HL-60 (cell line): ENCODE results near the gene FAM149B1.
A peak's percentile ranks its signal among the peaks of the same experiment; 100 is the strongest.

Experiments used
- DNase-seq, 2 experiments: peaks; one replicate each; pipeline ENCODE4 v3.0.0-alpha.2; 2010 to 2020; ENCODE audit warnings: low read depth in 1 of 2, low spot score in 1 of 2
- H3K27ac ChIP-seq: fragments of 250-450 bp; sonication (Bioruptor Pico); replicated peaks from 2 replicates; pipeline ENCODE4 v1.5.1; 2020; ENCODE audit warnings: mild to moderate bottlenecking, moderate library complexity
- H3K27me3 ChIP-seq: fragments of 250-450 bp; sonication (Bioruptor Pico); 2 replicates; pipeline ENCODE4 v1.5.1; 2021; ENCODE audit warnings: mild to moderate bottlenecking, moderate library complexity; ENCODE audit not compliant: insufficient read depth, poor library complexity, severe bottlenecking
- H3K4me3 ChIP-seq: replicated peaks from 2 replicates; pipeline ENCODE4 v1.5.1; 2011; ENCODE audit warnings: mild to moderate bottlenecking, control low read depth, low read length; ENCODE audit not compliant: insufficient read depth
- GABPA ChIP-seq: IDR thresholded peaks from 2 replicates; pipeline ENCODE4 v1.6.1; 2012; ENCODE audit warnings: low read depth
- POLR2AphosphoS5 ChIP-seq: IDR thresholded peaks from 2 replicates; pipeline ENCODE4 v1.6.1; 2012; ENCODE audit warnings: low read depth
- SPI1 ChIP-seq: IDR thresholded peaks from 2 replicates; pipeline ENCODE4 v1.6.1; 2012; ENCODE audit warnings: low read depth, mild to moderate bottlenecking, borderline replicate concordance
- TF ChIP-seq, protein P1 (sequence below): IDR thresholded peaks from 2 replicates; pipeline ENCODE4 v1.6.1; 2012; ENCODE audit warnings: low read depth; ENCODE audit not compliant: insufficient replicate concordance
- TF ChIP-seq, protein P2 (sequence below): IDR thresholded peaks from one replicate; pipeline ENCODE4 v1.5.1; 2011; ENCODE audit warnings: low read length, control low read depth, inconsistent platforms; ENCODE audit not compliant: insufficient read depth

The FAM149B1 gene

DNA sequence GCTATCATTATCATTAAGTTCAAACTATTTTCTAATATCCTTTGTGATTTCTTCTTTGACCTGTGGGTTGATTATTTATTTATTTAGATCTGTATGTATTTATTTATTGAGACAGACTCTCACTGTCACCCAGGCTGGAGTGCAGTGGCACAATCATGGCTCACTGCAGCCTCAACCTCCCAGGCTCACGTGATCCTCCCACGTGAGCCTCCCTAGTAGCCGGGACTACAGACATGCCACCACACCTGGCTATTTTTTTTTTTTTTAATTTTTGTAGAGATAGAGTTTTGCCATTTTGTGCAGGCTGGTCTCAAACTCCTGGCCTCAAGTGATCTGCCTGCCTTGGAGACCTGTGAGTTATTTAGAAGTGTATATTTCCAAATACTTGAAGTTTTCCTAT, 113.2 kb downstream of the FAM149B1 start:
- Histone ChIP-seq H3K27me3 (no peaks in the 10 kb centered on the region), H3K27ac (no peak overlapping the region), H3K4me3 (no peak overlapping the region)
- DNase-seq: no peak
- TF ChIP-seq, protein P1, sequence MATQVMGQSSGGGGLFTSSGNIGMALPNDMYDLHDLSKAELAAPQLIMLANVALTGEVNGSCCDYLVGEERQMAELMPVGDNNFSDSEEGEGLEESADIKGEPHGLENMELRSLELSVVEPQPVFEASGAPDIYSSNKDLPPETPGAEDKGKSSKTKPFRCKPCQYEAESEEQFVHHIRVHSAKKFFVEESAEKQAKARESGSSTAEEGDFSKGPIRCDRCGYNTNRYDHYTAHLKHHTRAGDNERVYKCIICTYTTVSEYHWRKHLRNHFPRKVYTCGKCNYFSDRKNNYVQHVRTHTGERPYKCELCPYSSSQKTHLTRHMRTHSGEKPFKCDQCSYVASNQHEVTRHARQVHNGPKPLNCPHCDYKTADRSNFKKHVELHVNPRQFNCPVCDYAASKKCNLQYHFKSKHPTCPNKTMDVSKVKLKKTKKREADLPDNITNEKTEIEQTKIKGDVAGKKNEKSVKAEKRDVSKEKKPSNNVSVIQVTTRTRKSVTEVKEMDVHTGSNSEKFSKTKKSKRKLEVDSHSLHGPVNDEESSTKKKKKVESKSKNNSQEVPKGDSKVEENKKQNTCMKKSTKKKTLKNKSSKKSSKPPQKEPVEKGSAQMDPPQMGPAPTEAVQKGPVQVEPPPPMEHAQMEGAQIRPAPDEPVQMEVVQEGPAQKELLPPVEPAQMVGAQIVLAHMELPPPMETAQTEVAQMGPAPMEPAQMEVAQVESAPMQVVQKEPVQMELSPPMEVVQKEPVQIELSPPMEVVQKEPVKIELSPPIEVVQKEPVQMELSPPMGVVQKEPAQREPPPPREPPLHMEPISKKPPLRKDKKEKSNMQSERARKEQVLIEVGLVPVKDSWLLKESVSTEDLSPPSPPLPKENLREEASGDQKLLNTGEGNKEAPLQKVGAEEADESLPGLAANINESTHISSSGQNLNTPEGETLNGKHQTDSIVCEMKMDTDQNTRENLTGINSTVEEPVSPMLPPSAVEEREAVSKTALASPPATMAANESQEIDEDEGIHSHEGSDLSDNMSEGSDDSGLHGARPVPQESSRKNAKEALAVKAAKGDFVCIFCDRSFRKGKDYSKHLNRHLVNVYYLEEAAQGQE: no peak
- TF ChIP-seq, protein P2, sequence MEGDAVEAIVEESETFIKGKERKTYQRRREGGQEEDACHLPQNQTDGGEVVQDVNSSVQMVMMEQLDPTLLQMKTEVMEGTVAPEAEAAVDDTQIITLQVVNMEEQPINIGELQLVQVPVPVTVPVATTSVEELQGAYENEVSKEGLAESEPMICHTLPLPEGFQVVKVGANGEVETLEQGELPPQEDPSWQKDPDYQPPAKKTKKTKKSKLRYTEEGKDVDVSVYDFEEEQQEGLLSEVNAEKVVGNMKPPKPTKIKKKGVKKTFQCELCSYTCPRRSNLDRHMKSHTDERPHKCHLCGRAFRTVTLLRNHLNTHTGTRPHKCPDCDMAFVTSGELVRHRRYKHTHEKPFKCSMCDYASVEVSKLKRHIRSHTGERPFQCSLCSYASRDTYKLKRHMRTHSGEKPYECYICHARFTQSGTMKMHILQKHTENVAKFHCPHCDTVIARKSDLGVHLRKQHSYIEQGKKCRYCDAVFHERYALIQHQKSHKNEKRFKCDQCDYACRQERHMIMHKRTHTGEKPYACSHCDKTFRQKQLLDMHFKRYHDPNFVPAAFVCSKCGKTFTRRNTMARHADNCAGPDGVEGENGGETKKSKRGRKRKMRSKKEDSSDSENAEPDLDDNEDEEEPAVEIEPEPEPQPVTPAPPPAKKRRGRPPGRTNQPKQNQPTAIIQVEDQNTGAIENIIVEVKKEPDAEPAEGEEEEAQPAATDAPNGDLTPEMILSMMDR: no peak
- TF ChIP-seq GABPA (no peak), POLR2AphosphoS5 (no peak), SPI1 (no peak)

DNA sequence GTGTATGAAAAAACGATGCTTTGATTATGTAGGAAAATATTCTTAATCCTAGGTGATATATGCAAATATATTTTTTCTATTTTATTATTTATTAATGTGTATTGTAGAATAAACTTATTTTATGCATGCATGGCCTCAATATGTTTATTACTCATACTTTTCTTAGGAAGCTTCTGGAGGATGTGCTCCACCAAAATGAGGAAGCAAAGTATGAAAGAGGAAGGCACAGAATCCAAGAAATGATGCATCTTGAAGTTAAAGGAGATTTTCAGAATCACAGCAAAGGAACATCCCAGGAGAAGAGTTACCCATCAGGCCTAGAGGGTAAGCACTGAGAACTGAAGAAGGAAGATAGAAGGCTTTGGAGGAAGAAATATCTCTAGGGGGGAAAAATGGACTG, 119.5 kb downstream of the FAM149B1 start:
- no peak overlapping the region for H3K4me3 ChIP-seq
- no peak overlapping the region for H3K27ac ChIP-seq
- DNase-seq: no peak
- TF ChIP-seq SPI1: peak; percentile 60; the same call in 1 of the 2 replicates
- TF ChIP-seq POLR2AphosphoS5: no peak
- TF ChIP-seq, protein P2: no peak
- no peaks in the 10 kb centered on the region for H3K27me3 ChIP-seq

DNA sequence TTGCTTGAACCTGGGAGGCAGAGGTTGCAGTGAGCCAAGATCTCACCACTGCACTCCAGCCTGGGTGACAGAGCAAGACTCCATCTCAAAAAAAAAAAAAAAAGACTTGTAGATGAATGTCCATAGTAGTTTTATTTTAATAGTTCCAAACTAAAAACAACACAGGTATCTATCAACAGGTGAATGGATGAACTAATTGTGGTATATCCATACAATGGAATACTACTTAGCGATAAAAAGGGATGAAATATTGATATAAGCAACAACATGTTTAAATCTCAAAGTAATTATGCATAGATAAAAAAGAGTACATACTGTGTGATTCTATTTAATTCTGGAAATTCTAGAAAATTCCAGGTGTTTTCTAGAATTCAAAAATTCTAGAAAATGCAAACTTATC, 122.0 kb downstream of the FAM149B1 start:
- H3K27ac ChIP-seq: no peak overlapping the region
- no peaks in the 10 kb centered on the region for H3K27me3 ChIP-seq
- no peak for DNase-seq
- no peak overlapping the region for H3K4me3 ChIP-seq
- TF ChIP-seq, protein P1: no peak
- no peak for TF ChIP-seq SPI1
- TF ChIP-seq GABPA: no peak
- TF ChIP-seq POLR2AphosphoS5: no peak

DNA sequence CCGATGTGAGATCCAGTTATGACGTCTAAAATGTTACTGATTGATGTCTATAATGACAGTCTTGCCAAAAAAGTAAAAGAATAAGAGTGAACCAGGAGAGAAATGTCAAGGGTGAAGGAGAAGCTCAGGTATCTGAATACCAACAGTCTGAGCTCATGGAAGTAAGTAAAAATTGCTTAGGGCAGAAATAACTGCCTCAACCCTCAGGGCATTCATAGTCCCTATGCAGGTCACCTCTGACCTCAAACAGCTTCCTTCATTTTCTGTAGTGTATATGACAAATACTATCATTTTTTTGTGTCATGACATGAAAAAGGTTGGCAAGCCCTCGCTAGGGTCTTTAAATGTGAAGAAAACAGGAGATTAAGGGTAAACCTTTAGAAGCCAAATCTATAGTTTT, 125.5 kb downstream of the FAM149B1 start:
- Histone ChIP-seq H3K4me3 (no peak overlapping the region), H3K27ac (no peak overlapping the region), H3K27me3 (no peaks in the 10 kb centered on the region)
- DNase-seq: no peak
- TF ChIP-seq GABPA: no peak
- TF ChIP-seq, protein P2: no peak
- TF ChIP-seq, protein P1: no peak
- TF ChIP-seq SPI1: no peak
- TF ChIP-seq POLR2AphosphoS5: no peak
